Heart left ventricle (tissue), 13 donors: Measurements from ENCODE around the gene GJB2.

Source experiments
- POLR2A ChIP-seq, 2 donors: fragments of 450-650 bp; IDR thresholded peaks; one replicate each; pipeline ENCODE4 v1.6.1; 2017; ENCODE audit warnings: antibody characterized with exemption in 2 of 2, mild to moderate bottlenecking in 2 of 2, moderate library complexity in 2 of 2
- TF ChIP-seq, protein P1 (sequence below), 12 donors: fragments of 200-600 bp; sonication (generic) in 4 of 12; IDR thresholded peaks; one replicate each; pipeline versions ENCODE4 v1.5.0 to v1.8.0; 2018 to 2022; ENCODE audit warnings: antibody characterized with exemption in 12 of 12, mild to moderate bottlenecking in 5 of 12
- donor health status: ischemic (EF 13 %, LVEDD 7.1; RV severe dilation, severe dysfunction).
- donor health status: DM: no; HTN: yes; CAD: no.
- donor health status: DM: no; HTN: no; CAD: no.
- donor health status: ischemic (EF 25% LVEDD 6.9; RV normal size, moderate dysfunction).
- donor health status: ischemic (EF 25% LVEDD 5.7; RV mildly dilated, moderate dysfunction).
- donor health status: ischemic (EF 35%, LVEDD 5.7; RV mildly dilated, moderate dysfunction).
- donor health status: nonischemic (EF 11% LVEDD 7.7; RV severe dilation, severe dysfunction).
- donor health status: DM: yes; HTN: yes; CAD: no.
- donor health status: PGD.
- donor health status: ischemic (EF 29% LVEDD 5.4; RV normal size, mild dysfunction).
- donor health status: nonischemic (EF 23%, LVEDD 6.1; RV moderate dilation, normal function).

DNA sequence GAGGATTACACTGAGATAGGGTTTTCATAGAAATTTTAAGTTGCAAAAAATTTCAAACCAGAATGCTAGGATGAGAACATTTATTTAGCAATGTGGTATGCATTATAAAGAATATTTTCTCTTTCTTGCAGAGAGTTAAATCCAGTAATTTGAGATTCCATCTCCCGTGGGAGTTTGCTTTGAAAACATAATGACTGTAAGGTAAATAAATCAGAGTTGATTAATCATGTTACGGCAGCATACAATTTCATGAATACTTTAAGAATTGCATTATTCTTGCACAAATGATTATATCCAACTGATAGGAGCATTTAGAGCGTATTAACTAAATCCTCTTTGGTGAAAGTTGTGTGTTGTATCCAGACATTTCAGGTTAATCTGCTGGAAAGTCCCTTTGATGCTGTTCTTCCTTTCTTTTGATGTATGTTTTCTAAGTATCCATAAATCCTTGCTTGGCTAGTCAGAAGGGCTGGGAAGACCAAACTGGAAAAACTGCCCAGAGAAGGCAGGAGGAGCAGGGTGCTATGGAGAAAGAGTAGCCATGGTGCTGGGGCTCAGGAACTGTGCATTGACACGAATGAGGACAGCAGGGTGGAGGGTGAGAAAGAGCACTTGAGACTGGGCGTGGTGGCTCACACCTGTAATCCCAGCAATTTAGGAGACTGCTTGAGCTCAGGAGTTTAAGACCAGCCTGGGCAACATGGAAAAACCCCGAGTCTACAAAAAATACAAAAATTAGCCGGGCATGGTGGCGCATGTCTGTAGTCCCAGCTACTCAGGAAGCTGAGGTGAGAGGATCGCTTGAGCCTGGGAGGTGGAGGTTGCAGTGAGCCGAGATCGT is 27.1 kb downstream of the GJB2 start:
- TF ChIP-seq, protein P1, sequence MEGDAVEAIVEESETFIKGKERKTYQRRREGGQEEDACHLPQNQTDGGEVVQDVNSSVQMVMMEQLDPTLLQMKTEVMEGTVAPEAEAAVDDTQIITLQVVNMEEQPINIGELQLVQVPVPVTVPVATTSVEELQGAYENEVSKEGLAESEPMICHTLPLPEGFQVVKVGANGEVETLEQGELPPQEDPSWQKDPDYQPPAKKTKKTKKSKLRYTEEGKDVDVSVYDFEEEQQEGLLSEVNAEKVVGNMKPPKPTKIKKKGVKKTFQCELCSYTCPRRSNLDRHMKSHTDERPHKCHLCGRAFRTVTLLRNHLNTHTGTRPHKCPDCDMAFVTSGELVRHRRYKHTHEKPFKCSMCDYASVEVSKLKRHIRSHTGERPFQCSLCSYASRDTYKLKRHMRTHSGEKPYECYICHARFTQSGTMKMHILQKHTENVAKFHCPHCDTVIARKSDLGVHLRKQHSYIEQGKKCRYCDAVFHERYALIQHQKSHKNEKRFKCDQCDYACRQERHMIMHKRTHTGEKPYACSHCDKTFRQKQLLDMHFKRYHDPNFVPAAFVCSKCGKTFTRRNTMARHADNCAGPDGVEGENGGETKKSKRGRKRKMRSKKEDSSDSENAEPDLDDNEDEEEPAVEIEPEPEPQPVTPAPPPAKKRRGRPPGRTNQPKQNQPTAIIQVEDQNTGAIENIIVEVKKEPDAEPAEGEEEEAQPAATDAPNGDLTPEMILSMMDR (IDR thresholded peaks at IDR 0.05), result no peak
- TF ChIP-seq POLR2A (IDR thresholded peaks at IDR 0.05), result no peak
